Memory B cell (primary cell): ENCODE results near the gene RGS10.

Experiments
- ATAC-seq: fragments of 150-1000 bp; cut with Tn5 transposase; 2 replicates; pipeline ENCODE4 v1.10.0; 2021; ENCODE audit warnings: low read depth, mild to moderate bottlenecking, moderate library complexity
- DNase-seq, 2 donors: peaks; one replicate each; pipeline ENCODE4 v3.0.0; 2022; ENCODE audit warnings: low spot score in 2 of 2
- H3K27ac Mint-ChIP-seq: one replicate; pipeline ENCODE4 v1.8.0; 2022; ENCODE audit warnings: mild to moderate bottlenecking, moderate library complexity, mixed read lengths
- H3K27me3 Mint-ChIP-seq: one replicate; pipeline ENCODE4 v1.8.0; 2022; ENCODE audit warnings: mixed read lengths
- H3K36me3 Mint-ChIP-seq: one replicate; pipeline ENCODE4 v1.8.0; 2022; ENCODE audit warnings: mild to moderate bottlenecking, mixed read lengths
- H3K4me1 Mint-ChIP-seq: one replicate; pipeline ENCODE4 v1.8.0; 2022; ENCODE audit warnings: mixed read lengths
- H3K4me3 Mint-ChIP-seq: one replicate; pipeline ENCODE4 v1.8.0; 2022; ENCODE audit warnings: mild to moderate bottlenecking, moderate library complexity, mixed read lengths
- H3K9me3 Mint-ChIP-seq: one replicate; pipeline ENCODE4 v1.8.0; 2022; ENCODE audit warnings: mixed read lengths

The RGS10 gene

DNA sequence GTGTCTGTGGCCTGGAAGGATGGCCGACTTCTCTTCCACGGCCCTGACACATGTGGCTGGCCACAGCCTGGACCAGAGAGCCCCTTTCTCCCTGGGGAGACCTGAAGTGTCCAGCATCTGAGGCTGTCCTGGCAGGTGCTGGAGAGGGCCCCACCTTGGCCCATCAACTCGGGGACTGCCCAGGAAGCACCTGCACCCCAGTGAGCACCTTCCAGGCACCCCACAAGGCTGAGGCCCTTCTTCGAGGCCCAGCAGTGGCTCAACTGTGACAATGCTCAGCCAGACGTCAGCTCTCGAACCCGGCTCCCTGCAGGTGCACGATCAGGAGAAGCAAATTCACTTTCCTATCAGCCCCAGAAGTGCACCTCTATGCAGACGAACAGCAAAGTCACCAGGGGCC is 24.3 kb downstream of the RGS10 start:
- ATAC-seq (peak; percentile 7), DNase-seq (peak in 1 of 2 donors; percentile 25)
- peak overlapping the region; percentile 80 for H3K27ac Mint-ChIP-seq
- H3K27me3 Mint-ChIP-seq, result no peaks in the 10 kb centered on the region
- H3K36me3 Mint-ChIP-seq, result peaks cover 6% of the 10 kb centered on the region
- H3K9me3 Mint-ChIP-seq, result no peaks in the 10 kb centered on the region
- peak overlapping the region; percentile 2 for H3K4me3 Mint-ChIP-seq
- peaks cover 30% of the 10 kb centered on the region for H3K4me1 Mint-ChIP-seq

DNA sequence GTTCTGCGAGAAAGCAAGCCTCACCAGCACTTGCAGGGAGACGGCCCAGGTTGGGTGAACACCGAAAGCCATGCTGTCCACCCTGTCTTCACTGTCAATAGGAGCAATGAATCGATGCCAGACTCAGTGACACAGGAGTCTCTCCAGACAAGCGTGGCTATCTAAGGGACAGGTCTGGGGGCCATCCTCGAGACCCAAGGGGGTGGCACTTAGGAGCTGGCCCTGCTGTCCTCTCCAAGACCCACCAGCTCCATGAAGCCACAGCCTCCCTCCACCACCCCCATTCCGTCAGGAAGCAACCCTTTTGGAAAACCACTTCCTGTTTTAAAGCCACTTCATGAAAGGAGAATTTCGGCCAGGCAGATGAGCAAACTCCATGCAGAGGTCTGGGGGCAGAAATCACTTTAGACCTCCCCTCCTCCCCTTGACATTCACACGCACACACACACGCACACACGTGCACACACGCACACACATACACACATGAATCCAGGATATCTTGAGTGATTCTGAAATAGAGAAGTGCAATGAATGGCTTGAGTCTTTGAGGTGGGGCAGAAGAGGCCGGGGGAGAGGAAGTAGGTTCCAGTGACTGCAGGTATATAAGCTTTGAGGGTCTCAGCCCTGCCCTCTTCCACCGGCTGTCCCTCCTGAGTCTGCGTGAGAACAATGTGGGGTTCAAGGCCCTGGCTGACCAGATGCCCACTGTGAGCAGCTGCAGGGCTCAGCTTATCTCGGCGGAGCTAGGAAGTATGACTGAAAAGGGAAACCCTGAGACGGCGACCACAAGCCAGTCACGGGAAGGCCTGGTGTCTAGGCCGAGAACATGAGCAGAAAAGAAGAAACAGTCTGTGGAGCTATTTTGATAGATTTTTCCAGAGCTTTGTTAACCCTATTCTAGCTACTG is 25.0 kb downstream of the RGS10 start:
- H3K9me3 Mint-ChIP-seq, result no peaks in the 10 kb centered on the region
- ATAC-seq, result peak; percentile 83
- peak overlapping the region; percentile 57 for H3K4me3 Mint-ChIP-seq
- peak overlapping the region; percentile 80 for H3K27ac Mint-ChIP-seq
- peaks cover 6% of the 10 kb centered on the region for H3K36me3 Mint-ChIP-seq
- peaks cover 30% of the 10 kb centered on the region for H3K4me1 Mint-ChIP-seq
- no peaks in the 10 kb centered on the region for H3K27me3 Mint-ChIP-seq
- DNase-seq, result peak; percentile 62

DNA sequence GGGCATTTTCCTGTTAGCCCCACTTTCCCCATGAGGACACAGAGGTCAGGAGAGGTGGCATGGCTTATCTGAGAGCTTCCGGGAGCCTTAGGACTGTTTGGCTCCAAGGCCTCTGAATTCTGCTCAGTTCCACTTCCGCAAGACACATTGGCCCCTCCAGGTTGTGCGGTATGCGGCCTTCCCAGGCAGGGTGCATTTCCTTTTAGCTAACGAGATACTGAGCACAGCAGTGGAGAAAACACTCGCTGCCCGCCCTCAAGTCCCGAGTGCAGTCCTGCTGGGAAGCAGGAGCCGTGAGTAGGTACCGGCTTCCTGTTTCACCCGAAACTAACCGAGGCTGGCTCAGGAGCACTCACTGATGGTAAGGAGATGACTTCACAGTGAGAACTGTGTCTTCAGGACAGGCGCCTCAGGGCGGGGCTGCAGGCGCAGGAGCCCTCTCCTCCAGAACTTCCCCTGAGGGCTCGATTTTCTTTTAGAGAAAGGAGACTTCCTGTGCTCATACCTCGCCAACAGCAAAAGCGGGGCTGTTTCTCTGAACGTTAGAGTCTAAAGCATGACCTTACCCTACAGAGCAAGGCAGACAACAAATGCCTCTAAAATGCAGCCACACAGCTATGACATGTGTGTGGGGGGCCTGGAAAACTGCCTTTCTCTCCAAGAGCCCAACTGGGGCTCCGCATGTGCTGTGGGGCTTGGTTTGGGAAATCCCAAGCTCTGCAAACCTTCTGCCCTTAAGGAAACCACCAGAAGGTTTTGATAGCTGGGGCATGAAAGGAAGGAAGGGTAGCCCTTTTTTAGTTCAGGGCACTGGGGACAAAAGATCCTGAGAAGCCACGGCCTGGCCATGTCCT is 25.9 kb downstream of the RGS10 start:
- Mint-ChIP-seq H3K27ac (peak overlapping the region; percentile 80), H3K36me3 (peaks cover 8% of the 10 kb centered on the region), H3K4me3 (peak overlapping the region; percentile 57), H3K4me1 (peaks cover 30% of the 10 kb centered on the region), H3K27me3 (no peaks in the 10 kb centered on the region), H3K9me3 (no peaks in the 10 kb centered on the region)
- ATAC-seq (peak; percentile 29), DNase-seq (peak; percentile 18 to 34)

DNA sequence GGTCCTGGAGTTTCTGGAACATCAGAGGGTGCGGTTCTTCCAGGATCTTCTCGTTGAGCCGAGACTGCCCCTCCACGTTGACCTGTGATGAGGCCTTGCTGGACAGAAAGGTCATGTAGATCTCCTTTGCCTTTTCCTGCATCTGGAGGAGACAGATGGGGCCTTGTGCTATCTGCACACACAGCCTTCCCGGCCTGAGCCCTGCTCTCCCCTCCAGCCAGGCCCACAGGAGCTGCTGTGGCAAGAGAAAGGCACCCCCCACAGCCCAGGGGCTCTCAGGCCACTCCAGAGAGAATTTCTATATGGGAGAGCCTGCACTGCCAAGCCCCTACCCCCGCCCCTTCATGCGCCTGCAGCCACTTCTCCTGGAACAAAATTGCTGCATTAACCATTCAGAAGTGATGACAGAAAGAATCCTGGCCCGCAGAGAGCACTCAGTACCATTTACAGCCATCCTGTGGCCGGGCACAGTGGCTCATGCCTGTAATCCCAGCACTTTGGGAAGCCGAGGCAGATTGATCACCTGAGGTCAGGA is 26.9 kb downstream of the RGS10 start:
- Mint-ChIP-seq H3K9me3 (no peaks in the 10 kb centered on the region), H3K27me3 (no peaks in the 10 kb centered on the region), H3K36me3 (peaks cover 7% of the 10 kb centered on the region), H3K27ac (no peak overlapping the region), H3K4me3 (no peak overlapping the region), H3K4me1 (peaks cover 30% of the 10 kb centered on the region)
- ATAC-seq (no peak), DNase-seq (no peak)

DNA sequence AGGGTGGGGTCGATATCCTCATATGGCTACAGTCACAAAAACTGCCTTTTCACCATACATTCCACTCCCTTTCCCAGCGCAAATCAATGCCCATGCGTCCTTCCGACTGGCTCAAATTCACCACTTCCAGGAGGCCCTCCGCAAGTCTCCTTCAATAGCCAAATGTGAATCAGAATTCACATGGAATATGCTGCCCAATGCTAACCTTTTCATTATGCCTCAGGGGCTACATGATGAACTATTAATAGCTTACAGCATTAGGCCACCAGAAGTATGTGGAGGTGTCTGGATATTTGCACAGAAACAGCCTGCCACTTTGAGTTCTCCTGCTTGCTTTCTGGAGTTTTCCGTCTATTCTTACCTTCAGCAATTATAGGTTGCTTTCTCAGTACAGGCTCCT is 27.7 kb downstream of the RGS10 start:
- Mint-ChIP-seq H3K36me3 (peaks cover 10% of the 10 kb centered on the region), H3K27ac (no peak overlapping the region), H3K4me1 (peaks cover 26% of the 10 kb centered on the region), H3K4me3 (no peak overlapping the region), H3K27me3 (no peaks in the 10 kb centered on the region), H3K9me3 (no peaks in the 10 kb centered on the region)
- no peak for ATAC-seq
- no peak for DNase-seq

- DNase-seq, result no peak
- no peaks in the 10 kb centered on the region for H3K9me3 Mint-ChIP-seq
- peaks cover 5% of the 10 kb centered on the region for H3K4me1 Mint-ChIP-seq
- H3K36me3 Mint-ChIP-seq, result peaks cover 15% of the 10 kb centered on the region
- no peaks in the 10 kb centered on the region for H3K27me3 Mint-ChIP-seq
- no peak overlapping the region for H3K27ac Mint-ChIP-seq
- H3K4me3 Mint-ChIP-seq, result no peak overlapping the region
- ATAC-seq, result no peak
Measured at GRCh38 chr10:119511828-119512515, 30.5 kb downstream of the RGS10 start.

DNA sequence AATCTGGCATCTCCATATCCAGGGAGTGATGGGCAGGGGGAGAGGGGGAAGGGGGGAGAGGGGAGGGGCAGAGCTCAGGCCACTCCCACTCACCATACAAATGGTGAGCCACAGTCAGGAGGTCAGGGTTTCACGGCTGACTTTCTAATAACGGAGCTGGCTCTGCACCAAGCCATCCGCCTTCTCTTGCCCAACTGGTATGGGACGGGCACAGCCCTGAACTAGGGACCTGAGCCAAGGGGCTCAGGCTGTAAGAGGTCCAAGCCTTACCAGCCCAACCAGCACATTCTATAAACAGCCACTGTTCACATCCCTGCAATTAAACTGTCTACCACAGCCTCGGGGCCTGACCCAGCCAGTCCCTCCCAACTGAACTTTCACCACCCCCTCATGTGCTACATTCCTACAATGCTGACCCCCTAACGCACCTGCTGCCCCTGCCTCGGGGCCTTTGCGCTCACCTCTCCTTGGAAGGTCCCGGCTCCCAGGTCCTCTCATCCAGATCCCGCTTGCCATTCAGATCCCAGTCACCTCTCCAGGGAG is 32.5 kb downstream of the RGS10 start:
- Mint-ChIP-seq H3K4me1 (no peaks in the 10 kb centered on the region), H3K27ac (no peak overlapping the region), H3K36me3 (peaks cover 18% of the 10 kb centered on the region), H3K4me3 (no peak overlapping the region), H3K9me3 (no peaks in the 10 kb centered on the region), H3K27me3 (no peaks in the 10 kb centered on the region)
- no peak for ATAC-seq
- no peak for DNase-seq

DNA sequence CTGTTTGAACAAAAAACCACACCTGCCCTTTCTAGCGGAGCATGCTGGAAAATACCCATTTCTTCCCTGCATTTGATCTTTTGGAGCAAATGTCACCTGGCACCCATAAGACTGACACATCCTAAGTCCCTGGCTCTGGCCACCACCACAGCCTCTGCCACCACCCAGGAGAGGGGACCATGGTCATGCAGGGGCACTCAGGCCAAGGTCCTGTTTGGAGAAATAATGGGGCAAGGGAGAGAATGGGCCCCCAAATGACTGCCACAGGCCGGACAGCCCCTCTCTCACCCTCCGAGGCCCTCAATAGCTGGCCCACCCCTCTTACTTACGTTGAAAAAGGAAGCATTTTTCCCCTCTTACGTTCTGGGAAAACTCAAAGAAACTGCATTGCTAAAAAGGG is 35.4 kb downstream of the RGS10 start:
- no peak overlapping the region for H3K27ac Mint-ChIP-seq
- H3K4me1 Mint-ChIP-seq, result peaks cover 4% of the 10 kb centered on the region
- no peaks in the 10 kb centered on the region for H3K9me3 Mint-ChIP-seq
- no peak for DNase-seq
- H3K36me3 Mint-ChIP-seq, result peaks cover 22% of the 10 kb centered on the region
- no peaks in the 10 kb centered on the region for H3K27me3 Mint-ChIP-seq
- no peak for ATAC-seq
- no peak overlapping the region for H3K4me3 Mint-ChIP-seq

DNA sequence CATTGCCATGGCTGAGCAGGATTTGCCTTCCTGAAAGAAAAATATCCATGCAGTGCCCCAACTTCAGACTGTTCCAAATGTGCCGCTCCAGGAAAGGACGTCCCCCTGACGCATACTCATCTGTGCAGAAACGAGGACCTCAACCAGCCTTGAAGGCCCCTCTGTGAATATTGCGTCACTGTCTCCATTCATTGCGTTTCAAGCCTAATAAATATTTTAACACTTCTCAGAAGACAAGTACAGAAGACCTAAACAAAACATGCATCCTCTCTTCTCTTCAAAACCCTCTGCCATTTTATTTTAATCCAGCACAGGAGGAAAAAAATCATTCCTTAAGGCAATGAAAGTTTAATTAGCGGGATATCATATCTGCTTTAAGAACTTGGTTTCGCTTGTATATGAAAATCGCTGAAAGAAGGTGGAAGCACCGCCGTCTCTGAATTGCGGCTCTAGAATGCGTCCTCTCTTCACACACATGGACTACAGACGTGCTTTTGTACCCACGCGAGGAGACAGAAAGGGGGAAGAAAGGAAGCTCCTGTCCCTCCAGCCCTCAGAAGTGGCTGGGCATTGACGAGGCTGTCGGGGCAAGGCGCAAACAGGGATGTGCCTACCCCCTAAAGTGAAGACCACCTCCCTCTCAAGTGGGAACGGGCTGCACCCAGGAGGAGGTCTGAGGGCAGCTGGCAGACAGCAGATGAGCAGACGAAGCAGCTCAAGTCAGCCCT is 36.8 kb downstream of the RGS10 start:
- H3K4me3 Mint-ChIP-seq, result no peak overlapping the region
- DNase-seq (no peak), ATAC-seq (no peak)
- H3K27ac Mint-ChIP-seq, result no peak overlapping the region
- no peaks in the 10 kb centered on the region for H3K9me3 Mint-ChIP-seq
- peaks cover 17% of the 10 kb centered on the region for H3K36me3 Mint-ChIP-seq
- no peaks in the 10 kb centered on the region for H3K27me3 Mint-ChIP-seq
- peaks cover 8% of the 10 kb centered on the region for H3K4me1 Mint-ChIP-seq

GRCh38 chr10:119505131-119505551 is 37.4 kb downstream of the RGS10 start:
- Mint-ChIP-seq H3K4me1 (peaks cover 8% of the 10 kb centered on the region), H3K36me3 (peaks cover 14% of the 10 kb centered on the region), H3K4me3 (no peak overlapping the region), H3K27me3 (no peaks in the 10 kb centered on the region), H3K27ac (no peak overlapping the region), H3K9me3 (no peaks in the 10 kb centered on the region)
- ATAC-seq (no peak), DNase-seq (no peak)

- ATAC-seq (no peak), DNase-seq (no peak)
- Mint-ChIP-seq H3K27ac (no peak overlapping the region), H3K9me3 (no peaks in the 10 kb centered on the region), H3K4me1 (peaks cover 8% of the 10 kb centered on the region), H3K4me3 (no peak overlapping the region), H3K36me3 (peaks cover 14% of the 10 kb centered on the region), H3K27me3 (no peaks in the 10 kb centered on the region)
Measured at GRCh38 chr10:119504651-119505050, 37.9 kb downstream of the RGS10 start.

DNA sequence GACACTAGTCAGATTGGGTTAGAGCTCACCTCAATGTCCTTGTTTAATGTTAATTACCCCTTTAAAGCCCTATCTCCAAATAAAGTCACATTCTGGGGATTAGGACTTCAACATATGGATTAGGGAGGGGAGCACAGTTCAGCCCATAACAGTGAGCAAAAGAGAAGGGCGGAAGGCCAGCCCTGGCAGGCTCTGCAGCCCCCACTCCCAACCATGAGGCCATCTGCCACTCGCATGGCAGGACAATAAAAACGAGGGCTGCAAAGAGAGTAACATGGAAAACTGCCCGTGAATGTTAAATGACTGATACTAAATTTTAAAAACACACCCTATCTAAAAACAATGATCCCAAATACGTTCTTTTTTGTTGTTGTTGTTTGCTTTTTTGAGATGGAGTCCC is 38.7 kb downstream of the RGS10 start:
- ATAC-seq (no peak), DNase-seq (no peak)
- no peak overlapping the region for H3K4me3 Mint-ChIP-seq
- H3K27ac Mint-ChIP-seq, result no peak overlapping the region
- H3K4me1 Mint-ChIP-seq, result peaks cover 8% of the 10 kb centered on the region
- no peaks in the 10 kb centered on the region for H3K9me3 Mint-ChIP-seq
- H3K36me3 Mint-ChIP-seq, result peaks cover 14% of the 10 kb centered on the region
- no peaks in the 10 kb centered on the region for H3K27me3 Mint-ChIP-seq

GRCh38 chr10:119502618-119503155 is 39.8 kb downstream of the RGS10 start:
- Mint-ChIP-seq H3K27ac (peak overlapping the region; percentile 29), H3K4me3 (no peak overlapping the region), H3K27me3 (no peaks in the 10 kb centered on the region), H3K36me3 (peaks cover 14% of the 10 kb centered on the region), H3K4me1 (peaks cover 8% of the 10 kb centered on the region), H3K9me3 (no peaks in the 10 kb centered on the region)
- no peak for DNase-seq
- ATAC-seq, result no peak
